Liver (tissue), 10 donors: ENCODE results near the gene ABCG5. TPM values are rescaled to one million over a fixed set of nuclear protein-coding genes. Genes with fewer than 3 reads are reported as not detected.

ENCODE experiments used
- DNase-seq: peaks from one replicate; pipeline ENCODE4 v3.0.0-alpha.2; 2017; ENCODE audit warnings: low spot score
- H3K27ac ChIP-seq, 2 donors: one replicate each; pipeline ENCODE4 v1.7.0; 2013; ENCODE audit warnings: inconsistent platforms in 2 of 2, low read length in 2 of 2, control low read depth in 1 of 2, low read depth in 1 of 2, mild to moderate bottlenecking in 1 of 2
- H3K27me3 ChIP-seq, 4 donors: one replicate each; pipeline versions ENCODE4 v1.6.1 to v1.7.0; 2013; ENCODE audit warnings: low read length in 3 of 4, inconsistent platforms in 1 of 4, mild to moderate bottlenecking in 1 of 4, moderate library complexity in 1 of 4; ENCODE audit not compliant: control insufficient read depth in 4 of 4, insufficient read depth in 4 of 4
- H3K36me3 ChIP-seq, 4 donors: one replicate each; pipeline versions ENCODE4 v1.6.1 to v1.7.0; 2013; ENCODE audit warnings: low read length in 3 of 4, mild to moderate bottlenecking in 3 of 4, low read depth in 1 of 4, moderate library complexity in 1 of 4; ENCODE audit not compliant: control insufficient read depth in 4 of 4, insufficient read depth in 3 of 4
- H3K4me1 ChIP-seq, 4 donors: one replicate each; pipeline versions ENCODE4 v1.6.1 to v1.7.0; 2013; ENCODE audit warnings: low read length in 3 of 4, mild to moderate bottlenecking in 3 of 4, moderate library complexity in 1 of 4; ENCODE audit not compliant: control insufficient read depth in 4 of 4, insufficient read depth in 4 of 4
- H3K4me3 ChIP-seq, 3 donors: one replicate each; pipeline versions ENCODE4 v1.6.1 to v1.7.0; 2013; ENCODE audit warnings: low read length in 3 of 3, control low read depth in 1 of 3, low read depth in 1 of 3, mild to moderate bottlenecking in 1 of 3
- H3K9ac ChIP-seq, 2 donors: one replicate each; pipeline ENCODE4 v1.7.0; 2013; ENCODE audit warnings: low read length in 2 of 2, mild to moderate bottlenecking in 2 of 2, moderate library complexity in 2 of 2, control low read depth in 1 of 2, low read depth in 1 of 2
- H3K9me3 ChIP-seq, 4 donors: one replicate each; pipeline versions ENCODE4 v1.6.1 to v1.7.0; 2013; ENCODE audit warnings: low read length in 3 of 4; ENCODE audit not compliant: control insufficient read depth in 4 of 4
- FOXA1 ChIP-seq: IDR thresholded peaks from 2 replicates; pipeline ENCODE4 v1.6.1; 2016; ENCODE audit warnings: antibody characterized with exemption
- FOXA2 ChIP-seq: IDR thresholded peaks from 2 replicates; pipeline ENCODE4 v1.6.1; 2016; ENCODE audit warnings: antibody characterized with exemption
- HNF4A ChIP-seq, 2 donors: conservative IDR thresholded peaks; 2 replicates each; pipeline ENCODE4 v1.6.1; 2016; ENCODE audit warnings: antibody characterized with exemption in 2 of 2, mild to moderate bottlenecking in 2 of 2
- HNF4G ChIP-seq: IDR thresholded peaks from 2 replicates; pipeline ENCODE4 v1.6.1; 2016; ENCODE audit warnings: antibody characterized with exemption
- MAX ChIP-seq: IDR thresholded peaks from 2 replicates; pipeline ENCODE4 v1.6.1; 2016; ENCODE audit warnings: antibody characterized with exemption
- RAD21 ChIP-seq, 2 donors: IDR thresholded peaks; 2 replicates each; pipeline ENCODE4 v1.6.1; 2016; ENCODE audit warnings: antibody characterized with exemption in 2 of 2, mild to moderate bottlenecking in 2 of 2
- REST ChIP-seq: IDR thresholded peaks from 2 replicates; pipeline ENCODE4 v1.6.1; 2016; ENCODE audit warnings: antibody characterized with exemption, mild to moderate bottlenecking
- YY1 ChIP-seq: IDR thresholded peaks from 2 replicates; pipeline ENCODE4 v1.6.1; 2016; ENCODE audit warnings: antibody characterized with exemption, mild to moderate bottlenecking
- ZBTB33 ChIP-seq: IDR thresholded peaks from 2 replicates; pipeline ENCODE4 v1.6.1; 2016; ENCODE audit warnings: antibody characterized with exemption
- WGBS: extraction: QIAGEN DNeasy Blood & Tissue Kit; methylation state at CpG from one replicate; pipeline ENCODE4 v1.1.7; 2013; 5-methylcytosine and 5-hydroxymethylcytosine counted together
- polyA plus RNA-seq, 2 donors: library from polyadenylated mRNA; stranded (reverse) in 1 of 2; unstranded in 1 of 2; fragments of 200-250 nt in 1 of 2; fragments of >200 nt in 1 of 2; fragmentation: Nextera tagmentation in 1 of 2; extraction: Ambion mirVana in 1 of 2; gene quantifications; one replicate each; pipeline versions ENCODE4 v1.2.1 to v1.2.3, GENCODE V29; 2013 to 2015
- small RNA-seq: library from RNA; depleted of rRNA; stranded (forward); fragments of <200 nt; gene quantifications from one replicate; pipeline ENCODE3, GENCODE V24; 2014
- total RNA-seq, 2 donors: library from RNA; depleted of rRNA; stranded (reverse); fragments of >200 nt; gene quantifications; one replicate each; pipeline ENCODE4 v1.2.3, GENCODE V29; 2014
- donor health status: healthy.
- donor health status: healthy.
- donor health status: healthy.
- donor health status: healthy.
- donor health status: healthy.

Gene ABCG5
- total and polyA plus RNA-seq, 4 donors, result 15.4 to 63.8 (median 38.5) TPM

- Histone ChIP-seq H3K27ac (no peak overlapping the region), H3K4me3 (no peak overlapping the region), H3K4me1 (no peaks in the 10 kb centered on the region), H3K36me3 (no peaks in the 10 kb centered on the region), H3K9me3 (no peaks in the 10 kb centered on the region), H3K9ac (no peak overlapping the region), H3K27me3 (no peaks in the 10 kb centered on the region)
- no peak for TF ChIP-seq MAX
- TF ChIP-seq REST, result no peak
- TF ChIP-seq HNF4G, result no peak
- 12% methylated on average over 1 of the region's 1 CpG for WGBS
- DNase-seq, result no peak
Observed at GRCh38 chr2:43764086-43764705, 74.4 kb downstream of the ABCG5 start.

- H3K27me3 ChIP-seq, result no peaks in the 10 kb centered on the region
- no peak overlapping the region for H3K9ac ChIP-seq
- no peaks in the 10 kb centered on the region for H3K36me3 ChIP-seq
- H3K9me3 ChIP-seq, result no peaks in the 10 kb centered on the region
- TF ChIP-seq HNF4A (conservative IDR thresholded peaks at IDR 0.05) (no peak), RAD21 (IDR thresholded peaks at IDR 0.05) (no peak), FOXA1 (no peak), ZBTB33 (no peak), FOXA2 (no peak), YY1 (no peak), REST (no peak)
- no peak overlapping the region for H3K4me3 ChIP-seq
- H3K27ac ChIP-seq, result no peak overlapping the region
- H3K4me1 ChIP-seq, result no peaks in the 10 kb centered on the region
- 96% methylated on average over 2 of the region's 2 CpGs for WGBS
- no peak for DNase-seq
Observed at GRCh38 chr2:43763091-43763490, 75.5 kb downstream of the ABCG5 start.

Small RNA genes within 50 kb of the gene (small RNA-seq; reads per million reads assigned to genes)
- gene RN7SKP66, result not detected

Other genes starting within 250 kb of the ABCG5 start
- gene THADA, start 242.8 kb downstream of the ABCG5 start, total RNA-seq, result 10 to 100 TPM; 15.8 to 37.2 TPM
- gene THADA, start 242.8 kb downstream of the ABCG5 start, polyA plus RNA-seq, result 10 to 100 TPM; 12.0 to 28.8 TPM
- 1 to 10 TPM; 1.4 to 3.8 TPM for gene PLEKHH2, start 201.6 kb downstream of the ABCG5 start, total RNA-seq
- gene PLEKHH2, start 201.6 kb downstream of the ABCG5 start, polyA plus RNA-seq, result under 1 TPM; 0.51 to 0.69 TPM
- gene C1GALT1C1L, start 162.4 kb downstream of the ABCG5 start, total RNA-seq, result under 1 TPM; 0.17 to 0.33 TPM
- gene C1GALT1C1L, start 162.4 kb downstream of the ABCG5 start, polyA plus RNA-seq, result under 1 TPM in 1 of 2 donors, not detected in 1; 0.07 TPM
- gene DYNC2LI1, start 64.8 kb downstream of the ABCG5 start, total RNA-seq, result 1 to 10 TPM; 5.6 to 6.1 TPM
- gene DYNC2LI1, start 64.8 kb downstream of the ABCG5 start, polyA plus RNA-seq, result 1 to 10 TPM; 5.4 to 5.7 TPM
- 10 to 100 TPM; 16.8 to 81.2 TPM for gene ABCG8, start 132 bp upstream of the ABCG5 start, total RNA-seq
- 10 to 100 TPM; 28.1 to 46.9 TPM for gene ABCG8, start 132 bp upstream of the ABCG5 start, polyA plus RNA-seq
- 10 to 100 TPM; 40.1 to 62.3 TPM for gene LRPPRC, start 157.2 kb upstream of the ABCG5 start, total RNA-seq
- gene LRPPRC, start 157.2 kb upstream of the ABCG5 start, polyA plus RNA-seq, result 10 to 100 TPM; 24.5 to 28.7 TPM